ENCODE data around the gene MIPEP.

The MIPEP gene

DNA sequence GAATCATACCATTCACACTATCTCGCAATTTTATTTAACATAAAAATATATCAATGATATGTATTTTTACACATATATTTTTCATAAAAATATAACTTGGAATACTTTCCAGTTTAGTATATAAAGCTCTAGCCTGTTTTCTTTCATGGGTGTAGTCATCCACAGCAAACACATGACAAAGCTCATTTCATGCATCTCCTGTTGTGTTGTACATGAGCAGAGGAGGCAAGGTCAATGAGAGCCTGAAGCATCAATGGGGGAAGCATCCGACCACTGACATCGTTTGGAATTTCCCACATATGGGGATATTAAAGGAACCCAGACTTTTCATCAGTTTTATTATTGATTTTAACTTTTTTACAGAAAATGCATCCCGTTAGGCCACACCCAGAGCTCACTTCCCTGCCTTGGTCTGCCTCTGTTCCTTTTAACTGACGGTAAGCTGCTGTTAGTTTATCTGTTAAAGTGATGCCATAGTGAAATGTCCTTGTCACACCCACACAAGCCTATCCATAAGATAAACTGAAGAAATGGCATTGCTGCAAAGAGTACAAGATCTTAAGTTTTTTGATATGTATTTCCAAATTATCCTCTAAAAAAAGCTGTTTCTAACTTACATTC lies 44.0 kb downstream of the MIPEP start:
- no peaks in the 10 kb centered on the region for H3K9me2 ChIP-seq (ENCODE audit: low read depth, low read length)
- TF ChIP-seq, protein P1, sequence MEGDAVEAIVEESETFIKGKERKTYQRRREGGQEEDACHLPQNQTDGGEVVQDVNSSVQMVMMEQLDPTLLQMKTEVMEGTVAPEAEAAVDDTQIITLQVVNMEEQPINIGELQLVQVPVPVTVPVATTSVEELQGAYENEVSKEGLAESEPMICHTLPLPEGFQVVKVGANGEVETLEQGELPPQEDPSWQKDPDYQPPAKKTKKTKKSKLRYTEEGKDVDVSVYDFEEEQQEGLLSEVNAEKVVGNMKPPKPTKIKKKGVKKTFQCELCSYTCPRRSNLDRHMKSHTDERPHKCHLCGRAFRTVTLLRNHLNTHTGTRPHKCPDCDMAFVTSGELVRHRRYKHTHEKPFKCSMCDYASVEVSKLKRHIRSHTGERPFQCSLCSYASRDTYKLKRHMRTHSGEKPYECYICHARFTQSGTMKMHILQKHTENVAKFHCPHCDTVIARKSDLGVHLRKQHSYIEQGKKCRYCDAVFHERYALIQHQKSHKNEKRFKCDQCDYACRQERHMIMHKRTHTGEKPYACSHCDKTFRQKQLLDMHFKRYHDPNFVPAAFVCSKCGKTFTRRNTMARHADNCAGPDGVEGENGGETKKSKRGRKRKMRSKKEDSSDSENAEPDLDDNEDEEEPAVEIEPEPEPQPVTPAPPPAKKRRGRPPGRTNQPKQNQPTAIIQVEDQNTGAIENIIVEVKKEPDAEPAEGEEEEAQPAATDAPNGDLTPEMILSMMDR (IDR thresholded peaks at IDR 0.05; ENCODE audit: low read length): no peak
- TF ChIP-seq EZH2 (IDR thresholded peaks at IDR 0.05; ENCODE audit: borderline replicate concordance, low read length): no peak
- H3K9ac ChIP-seq (ENCODE audit: low read length): no peak overlapping the region
- H2AFZ ChIP-seq (ENCODE audit: low read length): no peak overlapping the region
- H3K36me3 ChIP-seq (ENCODE audit: insufficient read depth, low read length): no peaks in the 10 kb centered on the region
- no peak overlapping the region for H3K4me2 ChIP-seq (ENCODE audit: low read length)
- peaks cover 18% of the 10 kb centered on the region for H3K4me1 ChIP-seq (ENCODE audit: insufficient read depth, low read length, severe bottlenecking)
- no peaks in the 10 kb centered on the region for H3K9me3 ChIP-seq (ENCODE audit: low read length)
- no peak overlapping the region for H3K4me3 ChIP-seq (ENCODE audit: low read depth, low read length, poor library complexity, severe bottlenecking)
- H3K79me2 ChIP-seq (ENCODE audit: insufficient read depth, low read length): no peaks in the 10 kb centered on the region
- H4K20me1 ChIP-seq (ENCODE audit: insufficient read depth, low read length): no peaks in the 10 kb centered on the region
- H3F3A ChIP-seq (ENCODE audit: insufficient read depth, low read length): no peaks in the 10 kb centered on the region
- H3K27ac ChIP-seq (ENCODE audit: low read depth, low read length, poor library complexity, severe bottlenecking): no peak overlapping the region
- no peaks in the 10 kb centered on the region for H3K27me3 ChIP-seq (ENCODE audit: insufficient read depth, low read length)

DNA sequence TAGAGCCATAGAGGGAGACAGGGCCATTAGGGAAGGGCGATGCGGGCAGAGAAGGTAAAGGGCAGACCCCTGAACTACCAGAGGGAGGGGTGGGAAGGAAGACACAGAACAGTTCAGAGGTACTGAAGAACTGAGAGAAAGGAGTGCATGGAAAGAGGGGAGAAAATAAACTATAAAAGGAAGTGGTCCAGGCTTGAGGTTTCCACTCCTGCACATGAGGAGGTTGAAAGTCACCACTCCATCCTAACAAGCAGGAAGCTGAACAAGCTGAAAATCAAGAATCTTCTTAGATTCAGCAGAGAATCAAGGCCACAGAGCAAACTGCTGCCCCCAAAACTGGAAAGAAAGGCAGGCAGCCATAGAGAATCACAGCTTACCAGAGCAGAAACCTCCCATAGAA lies 45.1 kb downstream of the MIPEP start:
- no peaks in the 10 kb centered on the region for H3K36me3 ChIP-seq (ENCODE audit: insufficient read depth, low read length)
- H3K9me3 ChIP-seq (ENCODE audit: low read length): no peaks in the 10 kb centered on the region
- H3K79me2 ChIP-seq (ENCODE audit: insufficient read depth, low read length): no peaks in the 10 kb centered on the region
- no peaks in the 10 kb centered on the region for H4K20me1 ChIP-seq (ENCODE audit: insufficient read depth, low read length)
- H3K9me2 ChIP-seq (ENCODE audit: low read depth, low read length): no peaks in the 10 kb centered on the region
- no peak for TF ChIP-seq EZH2 (IDR thresholded peaks at IDR 0.05; ENCODE audit: borderline replicate concordance, low read length)
- TF ChIP-seq, protein P1 (IDR thresholded peaks at IDR 0.05; ENCODE audit: low read length): no peak
- no peak overlapping the region for H3K27ac ChIP-seq (ENCODE audit: low read depth, low read length, poor library complexity, severe bottlenecking)
- H3K4me3 ChIP-seq (ENCODE audit: low read depth, low read length, poor library complexity, severe bottlenecking): no peak overlapping the region
- no peaks in the 10 kb centered on the region for H3K27me3 ChIP-seq (ENCODE audit: insufficient read depth, low read length)
- no peak overlapping the region for H3K4me2 ChIP-seq (ENCODE audit: low read length)
- H3K9ac ChIP-seq (ENCODE audit: low read length): no peak overlapping the region
- H2AFZ ChIP-seq (ENCODE audit: low read length): no peak overlapping the region
- H3F3A ChIP-seq (ENCODE audit: insufficient read depth, low read length): no peaks in the 10 kb centered on the region
- peaks cover 18% of the 10 kb centered on the region for H3K4me1 ChIP-seq (ENCODE audit: insufficient read depth, low read length, severe bottlenecking)

GRCh38 chr13:23843436-23843835 lies 45.8 kb downstream of the MIPEP start:
- Histone ChIP-seq H3K4me3 (ENCODE audit: low read depth, low read length, poor library complexity, severe bottlenecking) (no peak overlapping the region), H3F3A (ENCODE audit: insufficient read depth, low read length) (no peaks in the 10 kb centered on the region), H3K79me2 (ENCODE audit: insufficient read depth, low read length) (no peaks in the 10 kb centered on the region), H3K27me3 (ENCODE audit: insufficient read depth, low read length) (no peaks in the 10 kb centered on the region), H3K4me1 (ENCODE audit: insufficient read depth, low read length, severe bottlenecking) (peaks cover 13% of the 10 kb centered on the region), H3K4me2 (ENCODE audit: low read length) (no peak overlapping the region), H3K9me2 (ENCODE audit: low read depth, low read length) (no peaks in the 10 kb centered on the region), H3K9ac (ENCODE audit: low read length) (no peak overlapping the region), H2AFZ (ENCODE audit: low read length) (no peak overlapping the region), H3K9me3 (ENCODE audit: low read length) (no peaks in the 10 kb centered on the region), H3K27ac (ENCODE audit: low read depth, low read length, poor library complexity, severe bottlenecking) (no peak overlapping the region), H3K36me3 (ENCODE audit: insufficient read depth, low read length) (no peaks in the 10 kb centered on the region), H4K20me1 (ENCODE audit: insufficient read depth, low read length) (no peaks in the 10 kb centered on the region)
- TF ChIP-seq, protein P1 (IDR thresholded peaks at IDR 0.05; ENCODE audit: low read length): no peak
- TF ChIP-seq EZH2 (IDR thresholded peaks at IDR 0.05; ENCODE audit: borderline replicate concordance, low read length): no peak

All from OCI-LY1 (cell line).